Peyer's patch (tissue), 4 donors: ENCODE measurements around the gene PRR33. TPM values are rescaled to one million over a fixed set of nuclear protein-coding genes. Genes with fewer than 3 reads are reported as not detected.
A peak's percentile ranks its signal among the peaks of the same experiment; 100 is the strongest.

Source experiments
- DNase-seq, 3 donors: peaks; one replicate each; pipeline ENCODE4 v3.0.0-alpha.2; 2017 to 2019
- H3K27ac ChIP-seq, 4 donors: fragments of 200-600 bp; sonication (generic); one replicate each; pipeline ENCODE4 v1.5.1; 2016 to 2019
- H3K27me3 ChIP-seq, 2 donors: fragments of 200-600 bp; sonication (generic); one replicate each; pipeline ENCODE4 v1.5.1; 2019
- H3K36me3 ChIP-seq, 3 donors: fragments of 200-600 bp; sonication (generic); one replicate each; pipeline ENCODE4 v1.5.1; 2016 to 2019
- H3K4me1 ChIP-seq, 4 donors: fragments of 200-600 bp; sonication (generic); one replicate each; pipeline ENCODE4 v1.5.1; 2016 to 2019
- H3K4me3 ChIP-seq, 4 donors: fragments of 200-600 bp; sonication (generic); 1 replicate in 3 of 4; 2 replicates in 1 of 4; pipeline ENCODE4 v1.5.1; 2016 to 2019; ENCODE audit warnings: mild to moderate bottlenecking in 1 of 4
- H3K9me3 ChIP-seq, 4 donors: fragments of 200-600 bp; sonication (generic); one replicate each; pipeline ENCODE4 v1.5.1; 2016 to 2019; ENCODE audit warnings: mild to moderate bottlenecking in 1 of 4
- POLR2A ChIP-seq, 2 donors: fragments of 450-650 bp; IDR thresholded peaks; one replicate each; pipeline ENCODE4 v1.5.1; 2017; ENCODE audit warnings: antibody characterized with exemption in 2 of 2, mild to moderate bottlenecking in 2 of 2, moderate library complexity in 2 of 2
- small RNA-seq, 2 donors: library from RNA; depleted of rRNA; stranded (forward); fragments of <200 nt; gene quantifications; one replicate each; pipeline ENCODE3, GENCODE V24; 2016
- total RNA-seq, 4 donors: library from RNA; depleted of rRNA; stranded (reverse); fragments of >200 nt; gene quantifications; one replicate each; pipeline ENCODE4 v1.1.0, GENCODE V29; 2016
- TF ChIP-seq, protein P1 (sequence below), 6 experiments: fragments of 450-650 bp in 4 of 6; fragments of 200-600 bp in 2 of 6; sonication (generic) in 1 of 6; IDR thresholded peaks; one replicate each; pipeline ENCODE4 v1.5.1; 2017 to 2019; ENCODE audit warnings: antibody characterized with exemption in 6 of 6, mild to moderate bottlenecking in 3 of 6, moderate library complexity in 1 of 6

Gene PRR33
- total RNA-seq, 4 donors from 2014 or later, result not detected

- no peak for TF ChIP-seq POLR2A (IDR thresholded peaks at IDR 0.05)
- TF ChIP-seq, protein P1, sequence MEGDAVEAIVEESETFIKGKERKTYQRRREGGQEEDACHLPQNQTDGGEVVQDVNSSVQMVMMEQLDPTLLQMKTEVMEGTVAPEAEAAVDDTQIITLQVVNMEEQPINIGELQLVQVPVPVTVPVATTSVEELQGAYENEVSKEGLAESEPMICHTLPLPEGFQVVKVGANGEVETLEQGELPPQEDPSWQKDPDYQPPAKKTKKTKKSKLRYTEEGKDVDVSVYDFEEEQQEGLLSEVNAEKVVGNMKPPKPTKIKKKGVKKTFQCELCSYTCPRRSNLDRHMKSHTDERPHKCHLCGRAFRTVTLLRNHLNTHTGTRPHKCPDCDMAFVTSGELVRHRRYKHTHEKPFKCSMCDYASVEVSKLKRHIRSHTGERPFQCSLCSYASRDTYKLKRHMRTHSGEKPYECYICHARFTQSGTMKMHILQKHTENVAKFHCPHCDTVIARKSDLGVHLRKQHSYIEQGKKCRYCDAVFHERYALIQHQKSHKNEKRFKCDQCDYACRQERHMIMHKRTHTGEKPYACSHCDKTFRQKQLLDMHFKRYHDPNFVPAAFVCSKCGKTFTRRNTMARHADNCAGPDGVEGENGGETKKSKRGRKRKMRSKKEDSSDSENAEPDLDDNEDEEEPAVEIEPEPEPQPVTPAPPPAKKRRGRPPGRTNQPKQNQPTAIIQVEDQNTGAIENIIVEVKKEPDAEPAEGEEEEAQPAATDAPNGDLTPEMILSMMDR (IDR thresholded peaks at IDR 0.05), result no peak
- H3K27ac ChIP-seq, result peak overlapping the region in 2 of 4 donors; percentile 51 to 81
- H3K36me3 ChIP-seq, result no peaks in the 10 kb centered on the region
- H3K27me3 ChIP-seq, result no peaks in the 10 kb centered on the region
- DNase-seq, result peak in 1 of 3 donors; percentile 46
- peak overlapping the region in 2 of 4 donors; percentile 18 to 30 for H3K4me3 ChIP-seq
- peaks cover 3 to 55% (median 31%) of the 10 kb centered on the region in 4 donors for H3K4me1 ChIP-seq
- no peaks in the 10 kb centered on the region for H3K9me3 ChIP-seq
These were observed 50.8 kb downstream of the PRR33 start for GRCh38 chr11:1840780-1841480.

DNA sequence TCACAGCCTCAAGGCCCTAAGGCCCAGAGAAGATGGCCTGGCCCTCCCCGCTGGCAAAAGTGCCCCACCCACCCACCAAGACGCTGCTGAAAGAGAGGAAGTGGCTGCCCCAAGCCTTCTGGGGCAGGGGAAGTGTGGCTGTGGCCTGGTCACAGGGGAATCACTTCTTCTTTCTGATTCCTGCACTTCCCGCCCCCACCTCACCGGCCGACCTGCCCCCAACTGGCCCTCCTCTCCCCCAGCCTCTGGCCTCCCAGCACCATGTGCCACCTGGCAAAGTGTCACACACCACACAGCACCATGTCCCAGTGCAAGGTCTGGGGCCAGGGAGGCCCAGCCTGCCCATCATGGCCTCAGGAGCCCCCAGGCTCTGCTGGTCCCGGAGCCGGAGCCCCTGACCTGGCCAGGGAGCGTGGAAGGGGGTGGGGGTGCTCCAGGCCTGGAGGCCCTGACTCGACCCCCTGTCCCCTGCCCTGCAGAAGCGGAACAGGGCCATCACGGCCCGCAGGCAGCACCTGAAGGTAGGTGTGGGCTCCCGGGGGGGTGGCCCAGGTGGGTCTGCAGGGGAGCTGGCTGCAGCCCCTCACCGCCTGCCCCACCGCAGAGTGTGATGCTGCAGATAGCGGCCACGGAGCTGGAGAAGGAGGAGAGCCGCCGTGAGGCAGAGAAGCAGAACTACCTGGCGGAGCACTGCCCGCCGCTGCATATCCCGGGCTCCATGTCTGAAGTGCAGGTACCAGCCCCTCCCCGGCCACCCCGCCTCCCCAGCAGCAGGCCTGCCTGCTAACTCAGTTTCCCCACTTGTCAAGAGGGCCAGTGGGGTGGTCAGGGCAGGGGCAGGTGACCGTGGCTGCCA lies 51.5 kb downstream of the PRR33 start:
- H3K36me3 ChIP-seq, result no peaks in the 10 kb centered on the region
- H3K9me3 ChIP-seq, result no peaks in the 10 kb centered on the region
- TF ChIP-seq POLR2A (IDR thresholded peaks at IDR 0.05), result no peak
- DNase-seq, result peak; percentile 50 to 91 (median 88)
- peak overlapping the region in 2 of 4 donors; percentile 18 to 30 for H3K4me3 ChIP-seq
- peak overlapping the region; percentile 11 to 81 (median 47) for H3K27ac ChIP-seq
- H3K27me3 ChIP-seq, result no peaks in the 10 kb centered on the region
- H3K4me1 ChIP-seq, result peaks cover 3 to 48% (median 28%) of the 10 kb centered on the region in 4 donors

- peak overlapping the region in 2 of 4 donors; percentile 43 to 81 for H3K27ac ChIP-seq
- TF ChIP-seq POLR2A (IDR thresholded peaks at IDR 0.05), result no peak
- TF ChIP-seq, protein P1 (IDR thresholded peaks at IDR 0.05), result no peak
- peaks cover 6 to 44% (median 24%) of the 10 kb centered on the region in 4 donors for H3K4me1 ChIP-seq
- H3K9me3 ChIP-seq, result no peaks in the 10 kb centered on the region
- no peaks in the 10 kb centered on the region for H3K36me3 ChIP-seq
- DNase-seq, result no peak
- H3K4me3 ChIP-seq, result no peak overlapping the region
- H3K27me3 ChIP-seq, result no peaks in the 10 kb centered on the region
These were observed 52.3 kb downstream of the PRR33 start for GRCh38 chr11:1839204-1839923.

DNA sequence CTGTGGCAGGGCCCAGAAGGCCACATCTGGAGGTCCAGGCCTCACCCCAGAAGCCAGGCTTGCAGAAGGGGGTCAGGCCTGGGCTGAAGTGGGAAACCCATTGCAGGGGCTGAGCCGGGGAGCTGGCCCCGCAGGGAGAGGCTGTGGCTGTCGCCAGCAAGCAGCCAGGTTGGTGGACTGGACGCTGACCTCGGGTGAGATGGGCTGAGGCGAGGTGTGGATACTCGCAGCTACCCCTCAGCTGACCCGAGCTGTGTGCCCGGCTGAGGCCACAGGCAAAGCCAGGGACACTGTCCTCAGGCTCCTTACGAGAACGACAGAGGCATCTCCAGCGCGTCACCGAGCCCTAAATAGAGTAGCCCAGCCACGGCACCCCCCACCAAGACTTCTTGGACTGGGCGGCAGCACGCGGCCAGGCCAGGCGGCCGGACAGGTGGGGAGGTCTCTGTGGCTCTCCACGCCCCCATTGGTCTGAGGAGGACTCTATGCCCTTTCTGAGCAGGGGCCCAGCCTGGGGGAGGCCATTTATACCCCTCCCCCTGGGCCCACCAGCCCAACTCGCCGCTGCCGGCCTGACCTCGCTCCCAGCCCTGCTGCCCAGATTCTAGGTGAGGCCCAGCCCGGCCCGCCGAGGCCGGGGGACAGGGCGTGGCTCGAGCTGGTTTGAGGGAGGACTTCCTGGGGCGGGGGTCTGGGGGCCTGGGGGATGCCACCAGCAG lies 53.1 kb downstream of the PRR33 start, which contains the start of gene TNNI2:
TSS of gene TNNI2 (plus strand) at position 556 of the 719 bp plus-strand sequence. CDS start 716 bp downstream, outside the sequence.
- no peaks in the 10 kb centered on the region for H3K9me3 ChIP-seq
- H3K36me3 ChIP-seq, result no peaks in the 10 kb centered on the region
- peak in 2 of 3 donors; percentile 49 for DNase-seq
- H3K27ac ChIP-seq, result peak within 1 kb of the TSS in 3 of 4 donors; percentile 11 to 81 (median 43)
- H3K4me3 ChIP-seq, result no peak within 1 kb of the TSS
- H3K27me3 ChIP-seq, result no peaks in the 10 kb centered on the region
- H3K4me1 ChIP-seq, result peaks cover 6 to 37% (median 19%) of the 10 kb centered on the region in 4 donors
- TF ChIP-seq POLR2A (IDR thresholded peaks at IDR 0.05), result no peak
- TF ChIP-seq, protein P1 (IDR thresholded peaks at IDR 0.05), result no peak

Small RNAs within 50 kb of the gene (small RNA-seq; reads per million reads assigned to genes)
- gene AC051649.1, result 0 reads per million in 2 donors
- gene MIR4298, result 0 reads per million in 2 donors

Other genes with a start within 250 kb of the PRR33 start
- not detected for gene KRTAP5-6, start 194.7 kb downstream of the PRR33 start, total RNA-seq
- 1 to 10 TPM in 3 of 4 donors, under 1 TPM in 1; 0.88 to 5.0 (median 3.4) TPM for gene IFITM10, start 141.3 kb downstream of the PRR33 start, total RNA-seq
- 1,000 to 10,000 TPM in 2 of 4 donors, 100 to 1,000 TPM in 2; 129 to 1,688 (median 1,221) TPM for gene CTSD, start 128.0 kb downstream of the PRR33 start, total RNA-seq
- gene SYT8, start 56.9 kb downstream of the PRR33 start, total RNA-seq, result 10 to 100 TPM in 3 of 4 donors, not detected in 1; 21.3 to 57.6 (median 44.6) TPM
- 10 to 100 TPM in 1 of 4 donors, 1 to 10 TPM in 2, not detected in 1; 4.7 to 23.9 (median 9.3) TPM for gene TNNI2, start 52.9 kb downstream of the PRR33 start, total RNA-seq
- 100 to 1,000 TPM in 1 of 4 donors, 10 to 100 TPM in 3; 10.6 to 175 (median 15.4) TPM for gene LSP1, start 38.8 kb downstream of the PRR33 start, total RNA-seq
- gene TNNT3, start 27.8 kb upstream of the PRR33 start, total RNA-seq, result 10 to 100 TPM in 1 of 4 donors, not detected in 3; 14.0 TPM
- 100 to 1,000 TPM in 1 of 4 donors, 10 to 100 TPM in 3; 93.3 to 116 (median 95.0) TPM for gene MRPL23, start 55.4 kb upstream of the PRR33 start, total RNA-seq
- gene H19, start 105.9 kb upstream of the PRR33 start, total RNA-seq, result 10 to 100 TPM in 2 of 4 donors, 1 to 10 TPM in 2; 2.5 to 34.7 (median 11.8) TPM
- 10 to 100 TPM in 1 of 4 donors, 1 to 10 TPM in 3; 1.9 to 15.5 (median 9.5) TPM for gene IGF2, start 247.5 kb upstream of the PRR33 start, total RNA-seq